GM20000 (cell line): ENCODE data around the gene CTNNBL1.

Experiments
- DNase-seq: peaks from one replicate; pipeline ENCODE4 v3.0.0; 2012; ENCODE audit warnings: low spot score
- CTCF ChIP-seq: IDR thresholded peaks from 2 replicates; pipeline ENCODE4 v1.5.1; 2012; ENCODE audit warnings: mild to moderate bottlenecking, control low read depth; ENCODE audit errors: extremely low read depth, missing control alignments

Gene CTNNBL1

DNA sequence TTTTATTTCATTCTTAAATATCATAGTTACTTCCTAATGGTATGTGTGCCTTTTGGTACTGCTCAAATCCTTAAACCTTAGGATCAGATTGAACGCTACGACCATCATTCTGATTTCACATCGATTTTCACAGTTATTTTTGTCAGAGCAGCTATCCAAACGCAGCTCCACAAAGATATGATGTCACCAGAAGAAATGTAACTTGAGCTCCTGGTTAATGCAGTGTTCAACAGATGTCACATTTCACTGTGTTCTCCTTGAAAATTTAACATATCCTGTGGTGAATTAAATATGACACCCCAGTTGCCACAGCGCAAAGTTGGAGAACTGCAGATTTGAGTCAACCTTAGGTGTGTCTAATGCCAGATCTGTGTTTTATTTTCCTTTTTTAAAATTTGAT is 81.4 kb downstream of the CTNNBL1 start:
- DNase-seq = no peak
- no peak for TF ChIP-seq CTCF

DNA sequence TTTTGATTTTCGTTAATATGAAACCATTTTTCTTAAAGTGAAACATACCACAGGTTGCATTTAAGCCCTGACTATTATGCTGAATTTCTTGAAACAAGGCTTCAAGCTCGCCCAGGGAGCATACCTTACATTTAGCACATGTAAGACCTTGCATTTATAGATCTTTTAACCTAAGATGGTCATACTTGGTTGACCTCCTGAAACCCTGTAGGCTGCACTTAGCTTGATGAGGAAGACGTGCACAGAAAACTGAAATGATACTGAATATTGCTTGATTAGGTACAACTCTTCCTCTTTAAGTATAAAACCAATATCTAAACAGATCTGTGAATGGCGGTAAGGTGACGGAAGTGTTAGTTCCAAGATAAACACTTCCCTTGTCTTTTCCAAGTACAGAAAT is 82.2 kb downstream of the CTNNBL1 start:
- DNase-seq = no peak
- TF ChIP-seq CTCF = no peak

DNA sequence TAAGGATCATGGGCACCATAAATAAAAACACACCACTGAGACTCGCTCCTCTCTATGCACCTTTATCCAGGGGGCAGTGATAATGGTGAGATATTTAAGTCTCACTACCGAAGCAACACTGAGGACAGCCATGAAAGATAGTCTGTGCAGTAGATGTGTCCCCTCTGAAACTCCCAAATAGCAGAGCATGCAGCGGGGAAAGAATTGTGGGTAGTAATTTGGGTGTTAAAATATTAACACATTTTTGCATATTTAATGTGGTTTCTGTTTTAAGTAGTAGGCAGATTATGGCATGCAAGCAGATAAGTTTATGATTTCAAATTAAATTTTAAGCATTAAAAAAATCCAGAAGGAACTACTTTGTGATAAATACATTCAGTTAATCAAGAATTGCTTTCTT is 82.7 kb downstream of the CTNNBL1 start:
- no peak for TF ChIP-seq CTCF
- no peak for DNase-seq

DNA sequence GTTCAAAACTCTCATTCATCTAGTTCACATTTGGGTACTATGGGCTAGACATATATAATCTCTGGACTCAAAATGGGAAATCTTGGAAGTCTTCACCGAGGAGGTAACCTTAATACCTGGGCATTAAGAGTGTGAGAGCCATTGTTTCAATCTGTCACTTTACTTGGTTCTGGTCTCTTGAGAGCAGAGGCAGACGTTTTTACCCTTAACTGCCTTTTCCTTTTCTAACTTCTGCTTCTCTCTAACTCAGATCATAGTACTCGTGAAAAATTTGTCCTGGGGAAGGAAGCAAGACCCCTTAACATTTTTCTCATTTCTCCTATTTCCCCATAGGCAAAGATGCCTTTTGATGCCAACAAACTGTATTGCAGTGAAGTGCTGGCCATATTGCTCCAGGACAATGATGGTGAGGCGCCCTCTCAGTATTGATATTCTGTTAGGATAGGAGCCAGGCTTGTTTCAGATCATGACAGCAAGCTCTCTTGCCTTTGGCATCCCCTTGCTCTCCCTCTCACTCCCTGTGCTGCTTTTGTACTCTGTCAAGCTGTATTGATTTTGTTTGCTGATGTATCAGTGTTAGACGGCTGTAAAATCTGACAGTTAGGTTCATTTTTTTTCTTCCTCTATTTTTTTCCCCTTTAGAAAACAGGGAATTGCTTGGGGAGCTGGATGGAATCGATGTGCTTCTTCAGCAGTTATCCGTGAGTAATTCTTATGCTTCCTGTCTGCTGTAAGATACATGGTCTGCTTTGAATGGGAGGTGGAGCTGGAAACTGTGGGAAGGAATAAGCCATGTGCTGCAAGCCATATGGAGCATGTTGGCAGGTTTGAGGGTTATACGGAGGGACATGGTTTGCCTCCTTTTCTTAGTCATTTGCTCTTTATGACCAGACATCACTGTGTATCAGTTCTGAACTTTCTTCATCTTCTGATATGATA is 83.5 kb downstream of the CTNNBL1 start:
- no peak for TF ChIP-seq CTCF
- no peak for DNase-seq

GRCh38 chr20:37777988-37778659 is 84.3 kb downstream of the CTNNBL1 start:
- no peak for DNase-seq
- TF ChIP-seq CTCF = no peak

DNA sequence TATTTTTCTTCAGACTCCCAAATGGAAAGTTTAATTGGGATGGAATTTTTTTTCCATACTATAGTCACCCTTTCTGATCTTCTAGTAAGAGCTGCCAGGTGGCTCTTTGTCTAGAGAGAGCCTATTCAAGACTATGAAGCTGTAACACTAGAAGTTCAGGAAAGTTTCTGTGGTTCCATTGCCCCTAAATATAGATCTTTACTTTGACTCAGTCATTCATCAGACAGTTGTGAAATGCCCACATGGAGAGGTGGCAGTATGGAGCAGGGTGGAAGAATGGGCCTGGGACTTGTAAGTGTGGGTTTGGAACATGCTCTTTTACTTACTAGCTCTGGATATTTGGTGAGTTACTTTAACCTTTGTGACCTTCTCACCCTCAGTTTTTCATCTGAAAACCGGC is 87.8 kb downstream of the CTNNBL1 start:
- TF ChIP-seq CTCF = no peak
- DNase-seq = no peak

- no peak for TF ChIP-seq CTCF
- DNase-seq = no peak
These were observed 92.2 kb downstream of the CTNNBL1 start for GRCh38 chr20:37786043-37786442.
